HG02642 (cell line): ENCODE results near the gene MLEC.

Source experiments
- ATAC-seq: cut with Tn5 transposase; IDR thresholded peaks from one replicate; pipeline ENCODE4 v1.9.1; 2021; ENCODE audit warnings: mild to moderate bottlenecking; ENCODE audit not compliant: unreplicated experiment, poor library complexity

MLEC gene

GRCh38 chr12:120689397-120690082 lies 2.6 kb downstream of the MLEC start:
- no peak for ATAC-seq

GRCh38 chr12:120690083-120690450 lies 3.1 kb downstream of the MLEC start:
- no peak for ATAC-seq

GRCh38 chr12:120690978-120691377 lies 4.0 kb downstream of the MLEC start:
- ATAC-seq, result no peak

- no peak for ATAC-seq
Measured at GRCh38 chr12:120692524-120693033, 5.6 kb downstream of the MLEC start.

GRCh38 chr12:120693848-120694247 lies 6.9 kb downstream of the MLEC start:
- ATAC-seq, result no peak

- ATAC-seq, result no peak
Measured at GRCh38 chr12:120696626-120697025, 9.7 kb downstream of the MLEC start.

GRCh38 chr12:120697344-120697743 lies 10.4 kb downstream of the MLEC start:
- no peak for ATAC-seq

- no peak for ATAC-seq
Measured at GRCh38 chr12:120698665-120699064, 11.7 kb downstream of the MLEC start.

- ATAC-seq, result no peak
Measured at GRCh38 chr12:120699553-120699952, 12.6 kb downstream of the MLEC start.

GRCh38 chr12:120700886-120701285 lies 13.9 kb downstream of the MLEC start:
- ATAC-seq, result no peak

GRCh38 chr12:120702637-120703036 lies 15.7 kb downstream of the MLEC start:
- no peak for ATAC-seq

- ATAC-seq, result no peak
Measured at GRCh38 chr12:120703311-120703942, 16.5 kb downstream of the MLEC start.

GRCh38 chr12:120705618-120706017 lies 18.7 kb downstream of the MLEC start:
- no peak for ATAC-seq

- ATAC-seq, result no peak
Measured at GRCh38 chr12:120706029-120706428, 19.1 kb downstream of the MLEC start.

GRCh38 chr12:120708651-120709050 lies 21.7 kb downstream of the MLEC start:
- no peak for ATAC-seq

GRCh38 chr12:120710031-120710804 lies 23.3 kb downstream of the MLEC start, which contains the start of gene UNC119B:
Gene UNC119B (plus strand): TSS chr12:120710458. CDS start chr12:120710475, 17 bp downstream.
- ATAC-seq, result peak; percentile 77

GRCh38 chr12:120710805-120711296 lies 23.9 kb downstream of the MLEC start:
- ATAC-seq, result peak; percentile 36

GRCh38 chr12:120711411-120711810 lies 24.5 kb downstream of the MLEC start:
- ATAC-seq, result no peak

- no peak for ATAC-seq
Measured at GRCh38 chr12:120712610-120713009, 25.7 kb downstream of the MLEC start.

- ATAC-seq, result no peak
Measured at GRCh38 chr12:120713861-120714482, 27.0 kb downstream of the MLEC start.
